HepG2 (cell line): ENCODE results near the gene UBTD1. TPM values are rescaled to one million over a fixed set of nuclear protein-coding genes. Genes with fewer than 3 reads are reported as not detected.

ENCODE experiments used
- CREB1 ChIP-seq, 2 experiments: fragments of 450-650 bp in 1 of 2; IDR thresholded peaks; 2 replicates each; pipeline ENCODE4 v1.6.1; 2016 to 2017; ENCODE audit warnings: control low read depth in 1 of 2, mild to moderate bottlenecking in 1 of 2, missing compliant biosample characterization in 1 of 2, missing genetic modification characterization in 1 of 2
- DNMT3B ChIP-seq: conservative IDR thresholded peaks from 2 replicates; pipeline ENCODE4 v1.6.1; 2016; ENCODE audit warnings: missing biosample characterization, control low read depth
- GMEB2 ChIP-seq: IDR thresholded peaks from 2 replicates; pipeline ENCODE4 v1.6.1; 2016; ENCODE audit warnings: missing biosample characterization, missing genetic modification reagents, low read depth
- HNF4G ChIP-seq, 2 experiments: sonication (generic) in 1 of 2; formaldehyde crosslinking in 1 of 2; IDR thresholded peaks; 2 replicates each; pipeline versions ENCODE4 v1.4.0 to v1.6.1; 2011 to 2020; ENCODE audit warnings: borderline replicate concordance in 2 of 2, low read depth in 2 of 2, mild to moderate bottlenecking in 2 of 2, low read length in 1 of 2, missing genetic modification reagents in 1 of 2, moderate library complexity in 1 of 2
- HOMEZ ChIP-seq: IDR thresholded peaks from 2 replicates; pipeline ENCODE4 v1.6.1; 2016; ENCODE audit warnings: low read depth
- KAT8 ChIP-seq: IDR thresholded peaks from 2 replicates; pipeline ENCODE4 v1.6.1; 2016; ENCODE audit warnings: missing genetic modification reagents, missing compliant biosample characterization
- KDM2A ChIP-seq: sonication (generic); formaldehyde crosslinking; IDR thresholded peaks from 2 replicates; pipeline ENCODE4 v1.4.0; 2020; ENCODE audit warnings: low read depth, missing genetic modification reagents, borderline replicate concordance
- KLF11 ChIP-seq: IDR thresholded peaks from 2 replicates; pipeline ENCODE4 v1.6.1; 2016; ENCODE audit warnings: missing compliant biosample characterization
- PHF8 ChIP-seq: sonication (generic); formaldehyde crosslinking; IDR thresholded peaks from 2 replicates; pipeline ENCODE4 v1.5.0; 2020; ENCODE audit warnings: missing genetic modification reagents
- RAD21 ChIP-seq: fragments of 450-650 bp; formaldehyde crosslinking; IDR thresholded peaks from 2 replicates; pipeline ENCODE4 v1.5.0; 2020; ENCODE audit warnings: mild to moderate bottlenecking
- SALL1 ChIP-seq: sonication (generic); formaldehyde crosslinking; IDR thresholded peaks from 2 replicates; pipeline ENCODE4 v1.8.0; 2022; ENCODE audit warnings: mild to moderate bottlenecking, missing genetic modification reagents
- ZKSCAN8 ChIP-seq: IDR thresholded peaks from 2 replicates; pipeline ENCODE4 v1.6.1; 2016; ENCODE audit warnings: borderline replicate concordance, missing genetic modification reagents, missing compliant biosample characterization
- ZNF503 ChIP-seq: sonication (generic); formaldehyde crosslinking; IDR thresholded peaks from 2 replicates; pipeline ENCODE4 v1.4.0; 2020; ENCODE audit warnings: missing genetic modification reagents
- ZNF614 ChIP-seq: IDR thresholded peaks from 2 replicates; pipeline ENCODE4 v1.6.1; 2018; ENCODE audit warnings: missing biosample characterization, missing genetic modification reagents, inconsistent platforms, borderline replicate concordance
- ZNF768 ChIP-seq: sonication (generic); formaldehyde crosslinking; IDR thresholded peaks from 2 replicates; pipeline ENCODE4 v1.4.0; 2020; ENCODE audit warnings: missing genetic modification reagents
- ZNF883 ChIP-seq: sonication (generic); formaldehyde crosslinking; IDR thresholded peaks from 2 replicates; pipeline ENCODE4 v1.5.1; 2020; ENCODE audit warnings: mild to moderate bottlenecking, missing genetic modification reagents; ENCODE audit errors: not compliant biosample characterization
- polyA plus RNA-seq, 8 experiments: library from polyadenylated mRNA; depleted of rRNA in 3 of 8; stranded (reverse) in 7 of 8; unstranded in 1 of 8; fragments of >200 nt; fragmentation: Illumina TruSeq in 4 of 8; extraction: Trizol in 4 of 8; gene quantifications; 2 replicates each; pipeline versions ENCODE4 v1.2.1 to v1.2.3, GENCODE V29; 2011 to 2016; ENCODE audit warnings: low read depth in 4 of 8, missing spikeins in 1 of 8, mixed read lengths in 1 of 8; ENCODE audit not compliant: insufficient read depth in 1 of 8
- total RNA-seq, 5 experiments: library from RNA; depleted of rRNA; stranded (reverse); fragments of >200 nt; fragmentation: Illumina TruSeq; extraction: Trizol; gene quantifications; 2 replicates each; pipeline ENCODE4 v1.2.3, GENCODE V29; 2016; ENCODE audit warnings: low read depth in 1 of 5
- TF ChIP-seq, protein P1 (sequence below), 2 experiments: sonication (generic) in 1 of 2; formaldehyde crosslinking in 1 of 2; IDR thresholded peaks; 2 replicates each; pipeline versions ENCODE4 v1.5.1 to v1.6.1; 2011 to 2020; ENCODE audit warnings: borderline replicate concordance in 1 of 2, low read depth in 1 of 2, low read length in 1 of 2, mild to moderate bottlenecking in 1 of 2, missing genetic modification reagents in 1 of 2, moderate library complexity in 1 of 2
- TF ChIP-seq, protein P2 (sequence below): IDR thresholded peaks from 2 replicates; pipeline ENCODE4 v1.6.1; 2016; ENCODE audit warnings: control low read depth

Gene UBTD1
- total and polyA plus RNA-seq, 2 of the 13 experiments (the other 11 are each of a cell fraction or from before 2014, with no cell fraction given): 7.9 to 10.0 TPM

- TF ChIP-seq, protein P1, sequence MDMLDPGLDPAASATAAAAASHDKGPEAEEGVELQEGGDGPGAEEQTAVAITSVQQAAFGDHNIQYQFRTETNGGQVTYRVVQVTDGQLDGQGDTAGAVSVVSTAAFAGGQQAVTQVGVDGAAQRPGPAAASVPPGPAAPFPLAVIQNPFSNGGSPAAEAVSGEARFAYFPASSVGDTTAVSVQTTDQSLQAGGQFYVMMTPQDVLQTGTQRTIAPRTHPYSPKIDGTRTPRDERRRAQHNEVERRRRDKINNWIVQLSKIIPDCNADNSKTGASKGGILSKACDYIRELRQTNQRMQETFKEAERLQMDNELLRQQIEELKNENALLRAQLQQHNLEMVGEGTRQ (IDR thresholded peaks at IDR 0.05; ENCODE audit: low read depth, low read length): no peak
- TF ChIP-seq, protein P1 (CRISPR knock-in tag; IDR thresholded peaks at IDR 0.05; ENCODE audit: borderline replicate concordance): no peak
- TF ChIP-seq CREB1 (IDR thresholded peaks at IDR 0.05) (peak; percentile 34; the same call in 1 of the 2 replicates), CREB1 (CRISPR knock-in tag; IDR thresholded peaks at IDR 0.05) (peak; percentile 64; the same call in 1 of the 2 replicates), ZNF614 (CRISPR knock-in tag) (peak; percentile 62; the same call in 1 of the 2 replicates), DNMT3B (CRISPR knock-in tag) (0 out of 2 replicates have a peak, but pooled peaks have one; percentile 25), ZKSCAN8 (CRISPR knock-in tag) (peak; percentile 54; the same call in 1 of the 2 replicates), HOMEZ (peak; percentile 20; the same call in 1 of the 2 replicates), KLF11 (CRISPR knock-in tag) (no peak), ZNF503 (no peak), RAD21 (CRISPR knock-in tag) (peak; percentile 88), KAT8 (CRISPR knock-in tag) (peak; percentile 62), HNF4G (IDR thresholded peaks at IDR 0.05; ENCODE audit: borderline replicate concordance, low read depth, low read length) (peak; percentile 94), HNF4G (CRISPR knock-in tag; IDR thresholded peaks at IDR 0.05; ENCODE audit: borderline replicate concordance, low read depth) (no peak), ZNF883 (CRISPR knock-in tag) (no peak), GMEB2 (CRISPR knock-in tag) (no peak), KDM2A (CRISPR knock-in tag) (no peak), ZNF768 (no peak), SALL1 (CRISPR knock-in tag) (peak; percentile 60), PHF8 (CRISPR knock-in tag) (peak; percentile 38; the same call in 1 of the 2 replicates)
- TF ChIP-seq, protein P2, sequence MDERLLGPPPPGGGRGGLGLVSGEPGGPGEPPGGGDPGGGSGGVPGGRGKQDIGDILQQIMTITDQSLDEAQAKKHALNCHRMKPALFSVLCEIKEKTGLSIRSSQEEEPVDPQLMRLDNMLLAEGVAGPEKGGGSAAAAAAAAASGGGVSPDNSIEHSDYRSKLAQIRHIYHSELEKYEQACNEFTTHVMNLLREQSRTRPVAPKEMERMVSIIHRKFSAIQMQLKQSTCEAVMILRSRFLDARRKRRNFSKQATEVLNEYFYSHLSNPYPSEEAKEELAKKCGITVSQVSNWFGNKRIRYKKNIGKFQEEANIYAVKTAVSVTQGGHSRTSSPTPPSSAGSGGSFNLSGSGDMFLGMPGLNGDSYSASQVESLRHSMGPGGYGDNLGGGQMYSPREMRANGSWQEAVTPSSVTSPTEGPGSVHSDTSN (CRISPR knock-in tag): peak; percentile 57; the same call in 1 of the 2 replicates
Measured at GRCh38 chr10:97463363-97464132, 35.2 kb upstream of the UBTD1 start (continued).
